Measurements from ENCODE around the gene EDN2.

EDN2 gene

GRCh38 chr1:41462680-41463004 lies 21.8 kb downstream of the EDN2 start:
- no peaks in the 10 kb centered on the region for H3K36me3 ChIP-seq (ENCODE audit: low read length)
- no peaks in the 10 kb centered on the region for H3K9me3 ChIP-seq (ENCODE audit: insufficient read depth, low read length)
- no peaks in the 10 kb centered on the region for H3K27me3 ChIP-seq (ENCODE audit: low read length)
- H2AFZ ChIP-seq (ENCODE audit: low read depth, low read length, severe bottlenecking) = no peak overlapping the region
- H3K9me2 ChIP-seq (replicated peaks; ENCODE audit: insufficient read depth, low read length) = no peaks in the 10 kb centered on the region
- no peaks in the 10 kb centered on the region for H3F3A ChIP-seq (ENCODE audit: insufficient read depth)
- no peak overlapping the region for H3K4me2 ChIP-seq (ENCODE audit: low read depth, low read length, poor library complexity, severe bottlenecking)
- no peak overlapping the region for H3K9ac ChIP-seq (ENCODE audit: low read length)
- H3K79me2 ChIP-seq (ENCODE audit: insufficient read depth, low read length) = no peaks in the 10 kb centered on the region
- H3K4me3 ChIP-seq (ENCODE audit: insufficient read depth, low read length, poor library complexity, severe bottlenecking) = no peak overlapping the region
- no peaks in the 10 kb centered on the region for H4K20me1 ChIP-seq (ENCODE audit: low read depth, low read length)
- H3K27ac ChIP-seq (ENCODE audit: low read depth, low read length) = no peak overlapping the region
- TF ChIP-seq CTCF (IDR thresholded peaks at IDR 0.05; ENCODE audit: insufficient read depth, low read length, poor library complexity, severe bottlenecking) = no peak
- no peak for TF ChIP-seq EZH2phosphoT487 (conservative IDR thresholded peaks at IDR 0.05; ENCODE audit: low read length)

- no peak overlapping the region for H3K4me2 ChIP-seq (ENCODE audit: low read depth, low read length, poor library complexity, severe bottlenecking)
- TF ChIP-seq EZH2phosphoT487 (conservative IDR thresholded peaks at IDR 0.05; ENCODE audit: low read length) (no peak), CTCF (IDR thresholded peaks at IDR 0.05; ENCODE audit: insufficient read depth, low read length, poor library complexity, severe bottlenecking) (no peak)
- no peaks in the 10 kb centered on the region for H3K36me3 ChIP-seq (ENCODE audit: low read length)
- H3K4me3 ChIP-seq (ENCODE audit: insufficient read depth, low read length, poor library complexity, severe bottlenecking) = no peak overlapping the region
- H4K20me1 ChIP-seq (ENCODE audit: low read depth, low read length) = no peaks in the 10 kb centered on the region
- no peaks in the 10 kb centered on the region for H3K9me2 ChIP-seq (replicated peaks; ENCODE audit: insufficient read depth, low read length)
- no peak overlapping the region for H3K27ac ChIP-seq (ENCODE audit: low read depth, low read length)
- H3K9ac ChIP-seq (ENCODE audit: low read length) = no peak overlapping the region
- H3K27me3 ChIP-seq (ENCODE audit: low read length) = no peaks in the 10 kb centered on the region
- no peaks in the 10 kb centered on the region for H3F3A ChIP-seq (ENCODE audit: insufficient read depth)
- H2AFZ ChIP-seq (ENCODE audit: low read depth, low read length, severe bottlenecking) = no peak overlapping the region
- H3K79me2 ChIP-seq (ENCODE audit: insufficient read depth, low read length) = no peaks in the 10 kb centered on the region
- H3K9me3 ChIP-seq (ENCODE audit: insufficient read depth, low read length) = no peaks in the 10 kb centered on the region
These were observed 22.4 kb downstream of the EDN2 start for GRCh38 chr1:41461790-41462679.

- Histone ChIP-seq H3K27ac (ENCODE audit: low read depth, low read length) (no peak overlapping the region), H3F3A (ENCODE audit: insufficient read depth) (no peaks in the 10 kb centered on the region), H2AFZ (ENCODE audit: low read depth, low read length, severe bottlenecking) (no peak overlapping the region), H3K4me2 (ENCODE audit: low read depth, low read length, poor library complexity, severe bottlenecking) (no peak overlapping the region), H3K4me3 (ENCODE audit: insufficient read depth, low read length, poor library complexity, severe bottlenecking) (no peak overlapping the region), H3K9me3 (ENCODE audit: insufficient read depth, low read length) (no peaks in the 10 kb centered on the region), H4K20me1 (ENCODE audit: low read depth, low read length) (no peaks in the 10 kb centered on the region), H3K79me2 (ENCODE audit: insufficient read depth, low read length) (no peaks in the 10 kb centered on the region), H3K36me3 (ENCODE audit: low read length) (no peaks in the 10 kb centered on the region), H3K9me2 (replicated peaks; ENCODE audit: insufficient read depth, low read length) (no peaks in the 10 kb centered on the region), H3K27me3 (ENCODE audit: low read length) (no peaks in the 10 kb centered on the region), H3K9ac (ENCODE audit: low read length) (no peak overlapping the region)
- TF ChIP-seq EZH2phosphoT487 (conservative IDR thresholded peaks at IDR 0.05; ENCODE audit: low read length) (no peak), CTCF (IDR thresholded peaks at IDR 0.05; ENCODE audit: insufficient read depth, low read length, poor library complexity, severe bottlenecking) (no peak)
These were observed 27.5 kb downstream of the EDN2 start for GRCh38 chr1:41456847-41457540.
